ENCODE results near the gene PARD6B. TPM values are rescaled to one million over a fixed set of nuclear protein-coding genes. Genes with fewer than 3 reads are reported as not detected.

The PARD6B gene
- polyA plus RNA-seq, 1 of the 3 experiments (the other 2 are of a cell fraction), result 0.49 TPM

DNA sequence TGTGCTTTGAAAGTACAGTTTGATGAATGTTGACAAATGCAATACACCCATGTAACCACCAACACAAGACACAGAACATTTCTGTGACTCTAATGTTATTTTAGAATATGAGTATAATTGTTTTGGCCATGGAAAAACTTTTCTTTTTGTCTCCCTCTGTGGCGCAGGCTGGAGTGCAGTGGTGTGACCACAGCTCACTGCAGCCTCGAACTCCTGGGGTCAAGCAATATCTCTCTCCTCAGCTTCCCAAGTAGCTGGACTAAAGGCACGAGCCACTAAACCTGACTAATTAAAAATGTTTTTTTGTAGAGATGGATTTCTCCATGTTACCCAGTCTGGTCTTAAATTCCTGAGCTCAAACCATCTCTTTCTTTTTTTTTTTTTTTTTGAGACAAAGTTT lies 43.1 kb downstream of the PARD6B start:
- POLR2A ChIA-PET, result no interaction called here
- H3K9me2 ChIP-seq, result no peaks in the 10 kb centered on the region
- no peaks in the 10 kb centered on the region for H4K20me1 ChIP-seq (ENCODE audit: insufficient read depth)
- H3K4me1 ChIP-seq (ENCODE audit: control insufficient read depth in 1 of 2, insufficient read depth in 2 of 2, low read depth in 1 of 2, low read length in 1 of 2), result peaks cover 0 to 6% of the 10 kb centered on the region in 2 experiments; a peak in 1 of 4 replicates
- no peaks in the 10 kb centered on the region for H3F3A ChIP-seq (replicated peaks; ENCODE audit: insufficient read depth)
- CTCF ChIA-PET, result interaction anchor here (1.0 kb wide), 1 partner anchor 462 kb away, joined by 3 read pairs; no protein-coding TSS in a partner anchor
- no peaks in the 10 kb centered on the region for H3K9me3 ChIP-seq
- no peaks in the 10 kb centered on the region for H3K27me3 ChIP-seq (ENCODE audit: insufficient read depth)
- H3K79me2 ChIP-seq (ENCODE audit: insufficient read depth), result no peaks in the 10 kb centered on the region
- TF ChIP-seq SIN3A (IDR thresholded peaks at IDR 0.05; ENCODE audit: borderline replicate concordance, low read depth, low read length) (no peak), POLR2AphosphoS5 (IDR thresholded peaks at IDR 0.05; ENCODE audit: low read depth, low read length) (no peak), TCF12 (IDR thresholded peaks at IDR 0.05) (no peak), TEAD4 (IDR thresholded peaks at IDR 0.05; ENCODE audit: borderline replicate concordance, insufficient read depth) (no peak), MXI1 (IDR thresholded peaks at IDR 0.05; ENCODE audit: low read depth, low read length) (no peak), RAD21 (IDR thresholded peaks at IDR 0.05; ENCODE audit: low read length) (no peak), JUND (IDR thresholded peaks at IDR 0.05) (no peak), RXRA (IDR thresholded peaks at IDR 0.05; ENCODE audit: borderline replicate concordance, low read depth) (no peak), GABPA (IDR thresholded peaks at IDR 0.05; ENCODE audit: low read depth) (no peak), RCOR1 (IDR thresholded peaks at IDR 0.05; ENCODE audit: low read length) (no peak), GATA2 (CRISPR knock-in tag; IDR thresholded peaks at IDR 0.05) (no peak), TAF1 (IDR thresholded peaks at IDR 0.05; ENCODE audit: borderline replicate concordance, low read depth, low read length) (no peak), FOXM1 (IDR thresholded peaks at IDR 0.05; ENCODE audit: low read depth) (no peak)
- TF ChIP-seq, protein P1, sequence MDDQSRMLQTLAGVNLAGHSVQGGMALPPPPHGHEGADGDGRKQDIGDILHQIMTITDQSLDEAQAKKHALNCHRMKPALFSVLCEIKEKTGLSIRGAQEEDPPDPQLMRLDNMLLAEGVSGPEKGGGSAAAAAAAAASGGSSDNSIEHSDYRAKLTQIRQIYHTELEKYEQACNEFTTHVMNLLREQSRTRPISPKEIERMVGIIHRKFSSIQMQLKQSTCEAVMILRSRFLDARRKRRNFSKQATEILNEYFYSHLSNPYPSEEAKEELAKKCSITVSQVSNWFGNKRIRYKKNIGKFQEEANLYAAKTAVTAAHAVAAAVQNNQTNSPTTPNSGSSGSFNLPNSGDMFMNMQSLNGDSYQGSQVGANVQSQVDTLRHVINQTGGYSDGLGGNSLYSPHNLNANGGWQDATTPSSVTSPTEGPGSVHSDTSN (IDR thresholded peaks at IDR 0.05), result no peak
- TF ChIP-seq, protein P2, sequence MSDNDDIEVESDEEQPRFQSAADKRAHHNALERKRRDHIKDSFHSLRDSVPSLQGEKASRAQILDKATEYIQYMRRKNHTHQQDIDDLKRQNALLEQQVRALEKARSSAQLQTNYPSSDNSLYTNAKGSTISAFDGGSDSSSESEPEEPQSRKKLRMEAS (IDR thresholded peaks at IDR 0.05; ENCODE audit: low read depth), result no peak
- TF ChIP-seq, protein P3, sequence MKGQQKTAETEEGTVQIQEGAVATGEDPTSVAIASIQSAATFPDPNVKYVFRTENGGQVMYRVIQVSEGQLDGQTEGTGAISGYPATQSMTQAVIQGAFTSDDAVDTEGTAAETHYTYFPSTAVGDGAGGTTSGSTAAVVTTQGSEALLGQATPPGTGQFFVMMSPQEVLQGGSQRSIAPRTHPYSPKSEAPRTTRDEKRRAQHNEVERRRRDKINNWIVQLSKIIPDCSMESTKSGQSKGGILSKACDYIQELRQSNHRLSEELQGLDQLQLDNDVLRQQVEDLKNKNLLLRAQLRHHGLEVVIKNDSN (IDR thresholded peaks at IDR 0.05; ENCODE audit: borderline replicate concordance, low read depth), result no peak
- TF ChIP-seq, protein P4, sequence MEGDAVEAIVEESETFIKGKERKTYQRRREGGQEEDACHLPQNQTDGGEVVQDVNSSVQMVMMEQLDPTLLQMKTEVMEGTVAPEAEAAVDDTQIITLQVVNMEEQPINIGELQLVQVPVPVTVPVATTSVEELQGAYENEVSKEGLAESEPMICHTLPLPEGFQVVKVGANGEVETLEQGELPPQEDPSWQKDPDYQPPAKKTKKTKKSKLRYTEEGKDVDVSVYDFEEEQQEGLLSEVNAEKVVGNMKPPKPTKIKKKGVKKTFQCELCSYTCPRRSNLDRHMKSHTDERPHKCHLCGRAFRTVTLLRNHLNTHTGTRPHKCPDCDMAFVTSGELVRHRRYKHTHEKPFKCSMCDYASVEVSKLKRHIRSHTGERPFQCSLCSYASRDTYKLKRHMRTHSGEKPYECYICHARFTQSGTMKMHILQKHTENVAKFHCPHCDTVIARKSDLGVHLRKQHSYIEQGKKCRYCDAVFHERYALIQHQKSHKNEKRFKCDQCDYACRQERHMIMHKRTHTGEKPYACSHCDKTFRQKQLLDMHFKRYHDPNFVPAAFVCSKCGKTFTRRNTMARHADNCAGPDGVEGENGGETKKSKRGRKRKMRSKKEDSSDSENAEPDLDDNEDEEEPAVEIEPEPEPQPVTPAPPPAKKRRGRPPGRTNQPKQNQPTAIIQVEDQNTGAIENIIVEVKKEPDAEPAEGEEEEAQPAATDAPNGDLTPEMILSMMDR (IDR thresholded peaks at IDR 0.05), result no peak
- TF ChIP-seq, protein P5, sequence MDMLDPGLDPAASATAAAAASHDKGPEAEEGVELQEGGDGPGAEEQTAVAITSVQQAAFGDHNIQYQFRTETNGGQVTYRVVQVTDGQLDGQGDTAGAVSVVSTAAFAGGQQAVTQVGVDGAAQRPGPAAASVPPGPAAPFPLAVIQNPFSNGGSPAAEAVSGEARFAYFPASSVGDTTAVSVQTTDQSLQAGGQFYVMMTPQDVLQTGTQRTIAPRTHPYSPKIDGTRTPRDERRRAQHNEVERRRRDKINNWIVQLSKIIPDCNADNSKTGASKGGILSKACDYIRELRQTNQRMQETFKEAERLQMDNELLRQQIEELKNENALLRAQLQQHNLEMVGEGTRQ (IDR thresholded peaks at IDR 0.05; ENCODE audit: borderline replicate concordance, low read depth, low read length), result no peak
- TF ChIP-seq, protein P6, sequence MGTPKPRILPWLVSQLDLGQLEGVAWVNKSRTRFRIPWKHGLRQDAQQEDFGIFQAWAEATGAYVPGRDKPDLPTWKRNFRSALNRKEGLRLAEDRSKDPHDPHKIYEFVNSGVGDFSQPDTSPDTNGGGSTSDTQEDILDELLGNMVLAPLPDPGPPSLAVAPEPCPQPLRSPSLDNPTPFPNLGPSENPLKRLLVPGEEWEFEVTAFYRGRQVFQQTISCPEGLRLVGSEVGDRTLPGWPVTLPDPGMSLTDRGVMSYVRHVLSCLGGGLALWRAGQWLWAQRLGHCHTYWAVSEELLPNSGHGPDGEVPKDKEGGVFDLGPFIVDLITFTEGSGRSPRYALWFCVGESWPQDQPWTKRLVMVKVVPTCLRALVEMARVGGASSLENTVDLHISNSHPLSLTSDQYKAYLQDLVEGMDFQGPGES (IDR thresholded peaks at IDR 0.05; ENCODE audit: low read depth, low read length), result no peak
- 84% methylated on average over 3 of the region's 3 CpGs for WGBS (ENCODE audit: low lambda C conversion rate)
- DNase-seq, result no peak
- no peaks in the 10 kb centered on the region for H3K36me3 ChIP-seq (replicated peaks in 1 of 2; ENCODE audit: control insufficient read depth in 1 of 2, insufficient read depth in 2 of 2, low read length in 1 of 2)
- no peak overlapping the region for H2AFZ ChIP-seq (ENCODE audit: low read depth)
- no peak overlapping the region for H3K4me3 ChIP-seq (ENCODE audit: low read depth in 2 of 2, low read length in 1 of 2)
- no peak overlapping the region for H3K27ac ChIP-seq (ENCODE audit: low read depth in 2 of 2, low read length in 1 of 2)
- no peak overlapping the region for H3K4me2 ChIP-seq
- no peak overlapping the region for H3K9ac ChIP-seq
